ENCODE measurements around the gene C4orf50. TPM values are rescaled to one million over a fixed set of nuclear protein-coding genes. Genes with fewer than 3 reads are reported as not detected.

The C4orf50 gene
- total RNA-seq, 1 experiment from 2014 or later = not detected

DNA sequence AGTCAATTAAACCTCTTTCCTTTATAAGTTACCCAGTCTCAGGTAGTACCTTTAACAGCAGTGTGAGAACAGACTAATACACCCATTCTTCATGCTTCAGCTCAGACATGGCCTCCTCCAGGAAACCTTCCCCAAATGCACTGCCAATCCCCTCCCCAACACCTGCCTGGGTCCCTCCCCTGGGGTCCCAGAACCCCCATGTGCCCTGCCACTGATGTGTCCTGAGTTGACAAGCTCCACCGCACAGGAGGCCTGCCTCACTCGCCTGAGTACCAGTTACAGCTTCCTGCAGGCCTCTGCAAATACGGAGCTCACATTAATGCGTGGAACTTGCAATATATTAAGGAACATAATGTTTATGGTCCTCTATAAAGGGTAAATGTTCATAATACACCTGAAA lies 90.5 kb downstream of the C4orf50 start:
- Histone ChIP-seq H3K4me1 (replicated peaks; ENCODE audit: insufficient read depth) (no peaks in the 10 kb centered on the region), H3K4me2 (no peak overlapping the region), H3K9me3 (ENCODE audit: insufficient read depth, low read depth) (no peaks in the 10 kb centered on the region), H3F3A (ENCODE audit: insufficient read depth, low read depth) (no peaks in the 10 kb centered on the region), H3K79me2 (ENCODE audit: low read depth) (no peaks in the 10 kb centered on the region), H3K4me3 (no peak overlapping the region), H4K20me1 (ENCODE audit: insufficient read depth) (no peaks in the 10 kb centered on the region), H3K36me3 (ENCODE audit: low read depth) (no peaks in the 10 kb centered on the region), H3K9me2 (ENCODE audit: insufficient read depth) (no peaks in the 10 kb centered on the region), H2AFZ (no peak overlapping the region), H3K27ac (no peak overlapping the region), H3K27me3 (ENCODE audit: insufficient read depth, low read depth) (peaks cover 73% of the 10 kb centered on the region)
- CTCF ChIA-PET = no interaction called here
- no TSS peak for BruUV-seq (replicated peaks)
- no peak for TF ChIP-seq EZH2 (IDR thresholded peaks at IDR 0.05; ENCODE audit: low read depth)
- TF ChIP-seq, protein P1, sequence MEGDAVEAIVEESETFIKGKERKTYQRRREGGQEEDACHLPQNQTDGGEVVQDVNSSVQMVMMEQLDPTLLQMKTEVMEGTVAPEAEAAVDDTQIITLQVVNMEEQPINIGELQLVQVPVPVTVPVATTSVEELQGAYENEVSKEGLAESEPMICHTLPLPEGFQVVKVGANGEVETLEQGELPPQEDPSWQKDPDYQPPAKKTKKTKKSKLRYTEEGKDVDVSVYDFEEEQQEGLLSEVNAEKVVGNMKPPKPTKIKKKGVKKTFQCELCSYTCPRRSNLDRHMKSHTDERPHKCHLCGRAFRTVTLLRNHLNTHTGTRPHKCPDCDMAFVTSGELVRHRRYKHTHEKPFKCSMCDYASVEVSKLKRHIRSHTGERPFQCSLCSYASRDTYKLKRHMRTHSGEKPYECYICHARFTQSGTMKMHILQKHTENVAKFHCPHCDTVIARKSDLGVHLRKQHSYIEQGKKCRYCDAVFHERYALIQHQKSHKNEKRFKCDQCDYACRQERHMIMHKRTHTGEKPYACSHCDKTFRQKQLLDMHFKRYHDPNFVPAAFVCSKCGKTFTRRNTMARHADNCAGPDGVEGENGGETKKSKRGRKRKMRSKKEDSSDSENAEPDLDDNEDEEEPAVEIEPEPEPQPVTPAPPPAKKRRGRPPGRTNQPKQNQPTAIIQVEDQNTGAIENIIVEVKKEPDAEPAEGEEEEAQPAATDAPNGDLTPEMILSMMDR (conservative IDR thresholded peaks at IDR 0.05) = no peak
- no peak for DNase-seq
- intact Hi-C loops (cut with micrococcal nuclease; ENCODE audit: unreplicated experiment) = no loop called here
- POLR2A ChIA-PET (ENCODE audit: unreplicated experiment) = no interaction called here

GRCh38 chr4:5927116-5927515 lies 91.1 kb downstream of the C4orf50 start:
- Histone ChIP-seq H3K9me2 (ENCODE audit: insufficient read depth) (no peaks in the 10 kb centered on the region), H3K4me2 (no peak overlapping the region), H3K79me2 (ENCODE audit: low read depth) (no peaks in the 10 kb centered on the region), H4K20me1 (ENCODE audit: insufficient read depth) (no peaks in the 10 kb centered on the region), H3K9me3 (ENCODE audit: insufficient read depth, low read depth) (no peaks in the 10 kb centered on the region), H3F3A (ENCODE audit: insufficient read depth, low read depth) (no peaks in the 10 kb centered on the region), H3K4me1 (replicated peaks; ENCODE audit: insufficient read depth) (no peaks in the 10 kb centered on the region), H2AFZ (no peak overlapping the region), H3K36me3 (ENCODE audit: low read depth) (no peaks in the 10 kb centered on the region), H3K4me3 (no peak overlapping the region), H3K27ac (no peak overlapping the region), H3K27me3 (ENCODE audit: insufficient read depth, low read depth) (peaks cover 72% of the 10 kb centered on the region)
- no TSS peak for BruUV-seq (replicated peaks)
- intact Hi-C loops (cut with micrococcal nuclease; ENCODE audit: unreplicated experiment) = no loop called here
- POLR2A ChIA-PET (ENCODE audit: unreplicated experiment) = no interaction called here
- CTCF ChIA-PET = no interaction called here
- DNase-seq = no peak
- no peak for TF ChIP-seq EZH2 (IDR thresholded peaks at IDR 0.05; ENCODE audit: low read depth)
- TF ChIP-seq, protein P1 (conservative IDR thresholded peaks at IDR 0.05) = no peak

GRCh38 chr4:5926598-5926997 lies 91.6 kb downstream of the C4orf50 start:
- no peak for TF ChIP-seq EZH2 (IDR thresholded peaks at IDR 0.05; ENCODE audit: low read depth)
- TF ChIP-seq, protein P1 (conservative IDR thresholded peaks at IDR 0.05) = no peak
- H3K4me2 ChIP-seq = no peak overlapping the region
- no peak for DNase-seq
- no peaks in the 10 kb centered on the region for H3K79me2 ChIP-seq (ENCODE audit: low read depth)
- H4K20me1 ChIP-seq (ENCODE audit: insufficient read depth) = no peaks in the 10 kb centered on the region
- H3K27ac ChIP-seq = no peak overlapping the region
- no peaks in the 10 kb centered on the region for H3K4me1 ChIP-seq (replicated peaks; ENCODE audit: insufficient read depth)
- H3K27me3 ChIP-seq (ENCODE audit: insufficient read depth, low read depth) = peaks cover 71% of the 10 kb centered on the region
- intact Hi-C loops (cut with micrococcal nuclease; ENCODE audit: unreplicated experiment) = no loop called here
- no peaks in the 10 kb centered on the region for H3F3A ChIP-seq (ENCODE audit: insufficient read depth, low read depth)
- H2AFZ ChIP-seq = no peak overlapping the region
- CTCF ChIA-PET = no interaction called here
- no peaks in the 10 kb centered on the region for H3K36me3 ChIP-seq (ENCODE audit: low read depth)
- POLR2A ChIA-PET (ENCODE audit: unreplicated experiment) = no interaction called here
- H3K9me3 ChIP-seq (ENCODE audit: insufficient read depth, low read depth) = no peaks in the 10 kb centered on the region
- BruUV-seq (replicated peaks) = no TSS peak
- no peak overlapping the region for H3K4me3 ChIP-seq
- H3K9me2 ChIP-seq (ENCODE audit: insufficient read depth) = no peaks in the 10 kb centered on the region

All from PC-9 (cell line).